Epithelial cell of umbilical artery (primary cell): ENCODE data around the gene G6PC2. TPM values are rescaled to one million over a fixed set of nuclear protein-coding genes. Genes with fewer than 3 reads are reported as not detected.

Experiments used
- total RNA-seq: library from RNA; depleted of rRNA; stranded (reverse); fragments of >200 nt; gene quantifications from 2 replicates; pipeline ENCODE4 v1.2.3, GENCODE V29; 2014

Gene G6PC2, protein sequence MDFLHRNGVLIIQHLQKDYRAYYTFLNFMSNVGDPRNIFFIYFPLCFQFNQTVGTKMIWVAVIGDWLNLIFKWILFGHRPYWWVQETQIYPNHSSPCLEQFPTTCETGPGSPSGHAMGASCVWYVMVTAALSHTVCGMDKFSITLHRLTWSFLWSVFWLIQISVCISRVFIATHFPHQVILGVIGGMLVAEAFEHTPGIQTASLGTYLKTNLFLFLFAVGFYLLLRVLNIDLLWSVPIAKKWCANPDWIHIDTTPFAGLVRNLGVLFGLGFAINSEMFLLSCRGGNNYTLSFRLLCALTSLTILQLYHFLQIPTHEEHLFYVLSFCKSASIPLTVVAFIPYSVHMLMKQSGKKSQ
- total RNA-seq, result not detected in 2 replicates

DNA sequence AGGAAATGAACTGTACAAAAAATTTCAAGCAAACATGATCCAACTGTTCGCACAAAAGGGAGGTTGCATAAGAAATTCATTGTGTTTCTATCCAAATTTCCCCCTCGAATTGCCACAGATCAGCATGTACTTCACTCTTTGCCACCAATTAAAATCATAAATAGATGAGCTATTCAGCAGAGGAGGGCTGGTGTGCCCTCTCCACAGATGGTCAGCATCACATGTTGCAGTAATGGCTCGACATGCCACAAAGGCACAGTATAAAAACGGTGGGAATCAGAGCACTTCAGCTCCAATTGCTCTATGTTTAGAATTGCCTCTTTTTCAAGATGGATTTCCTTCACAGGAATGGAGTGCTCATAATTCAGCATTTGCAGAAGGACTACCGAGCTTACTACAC lies at the start of gene G6PC2:
Gene G6PC2, plus strand, starts transcription at position 289 of the 400 bp plus-strand sequence. Its CDS starts 41 bp downstream, at position 330.

GRCh38 chr2:168890006-168890782 lies 10.9 kb upstream of the G6PC2 start, which contains the start of gene SPC25:
Gene SPC25, minus strand, starts transcription at chr2:168890430. Its CDS starts 911 bp downstream, at chr2:168889519.

Other genes with a start within 250 kb of the G6PC2 start
- under 0.01 and 0.15 TPM in 2 replicates for gene NOSTRIN, start 98.7 kb upstream of the G6PC2 start, total RNA-seq
- 9.4 and 12.5 TPM in 2 replicates for gene SPC25, start 10.9 kb upstream of the G6PC2 start, total RNA-seq
- gene ABCB11, start 130.0 kb downstream of the G6PC2 start, total RNA-seq, result 0.65 and 1.1 TPM in 2 replicates
- gene DHRS9, start 168.3 kb downstream of the G6PC2 start, total RNA-seq, result 0.65 and 4.0 TPM in 2 replicates